CD4-positive, alpha-beta memory T cell (primary cell): Measurements from ENCODE around the gene IQGAP3. TPM values are rescaled to one million over a fixed set of nuclear protein-coding genes. Genes with fewer than 3 reads are reported as not detected.

Experiments
- CTCF ChIA-PET: fragments of 350-600 bp; sonication (Branson Sonifier 250); formaldehyde crosslinking; loops from one replicate; lab custom pipeline; 2021; ENCODE audit warnings: inconsistent platforms; ENCODE audit not compliant: partially characterized antibody; lab: Charles Lee
- POLR2A ChIA-PET: fragments of 350-600 bp; sonication (Branson Sonifier 250); formaldehyde crosslinking; loops from one replicate; lab custom pipeline; 2021; ENCODE audit not compliant: partially characterized antibody; lab: Charles Lee
- DNase-seq, 5 donors: peaks; one replicate each; pipeline versions ENCODE4 v3.0.0 to v3.0.0-alpha.2; 2020 to 2022; ENCODE audit warnings: mixed read lengths in 1 of 5
- H3K27ac ChIP-seq: one replicate; pipeline ENCODE4 v1.7.0; 2013; ENCODE audit warnings: low read depth, low read length
- H3K27me3 ChIP-seq: 2 replicates; pipeline ENCODE4 v1.7.0; 2013; ENCODE audit warnings: mild to moderate bottlenecking, low read length, moderate library complexity; ENCODE audit not compliant: insufficient read depth
- H3K36me3 ChIP-seq: 2 replicates; pipeline ENCODE4 v1.7.0; 2013; ENCODE audit warnings: mild to moderate bottlenecking, low read length, moderate library complexity; ENCODE audit not compliant: insufficient read depth
- H3K4me1 ChIP-seq: 2 replicates; pipeline ENCODE4 v1.7.0; 2013; ENCODE audit warnings: mild to moderate bottlenecking, low read length, moderate library complexity; ENCODE audit not compliant: insufficient read depth
- H3K4me3 ChIP-seq, 2 donors: one replicate each; pipeline ENCODE4 v1.7.0; 2013; ENCODE audit warnings: low read length in 2 of 2, mild to moderate bottlenecking in 1 of 2
- H3K9me3 ChIP-seq, 2 donors: one replicate each; pipeline ENCODE4 v1.7.0; 2013; ENCODE audit warnings: low read length in 2 of 2, control low read depth in 1 of 2; ENCODE audit not compliant: control insufficient read depth in 1 of 2
- H3K27ac Mint-ChIP-seq, 7 donors: one replicate each; pipeline ENCODE4 v1.8.0; 2020 to 2021; ENCODE audit warnings: mixed read lengths in 7 of 7, mild to moderate bottlenecking in 6 of 7, inconsistent platforms in 3 of 7, moderate library complexity in 3 of 7
- H3K27me3 Mint-ChIP-seq, 2 donors: one replicate each; pipeline ENCODE4 v1.8.0; 2020 to 2021; ENCODE audit warnings: mixed read lengths in 2 of 2
- H3K36me3 Mint-ChIP-seq, 2 donors: one replicate each; pipeline ENCODE4 v1.8.0; 2020 to 2021; ENCODE audit warnings: mixed read lengths in 2 of 2, inconsistent platforms in 1 of 2, mild to moderate bottlenecking in 1 of 2
- H3K4me1 Mint-ChIP-seq, 4 donors: one replicate each; pipeline ENCODE4 v1.8.0; 2020 to 2021; ENCODE audit warnings: mixed read lengths in 4 of 4, mild to moderate bottlenecking in 1 of 4
- H3K4me3 Mint-ChIP-seq, 8 donors: one replicate each; pipeline ENCODE4 v1.8.0; 2020 to 2021; ENCODE audit warnings: mixed read lengths in 8 of 8, mild to moderate bottlenecking in 7 of 8, moderate library complexity in 6 of 8, inconsistent platforms in 3 of 8
- H3K9me3 Mint-ChIP-seq, 8 donors: one replicate each; pipeline ENCODE4 v1.8.0; 2020 to 2021; ENCODE audit warnings: mixed read lengths in 8 of 8, mild to moderate bottlenecking in 5 of 8, inconsistent platforms in 3 of 8, moderate library complexity in 1 of 8
- intact Hi-C: fragments of 100-400 bp; cut with micrococcal nuclease; formaldehyde crosslinking; loops from one replicate; pipeline ENCODE4 v1.15.1; 2023
- polyA plus RNA-seq, 2 donors: library from polyadenylated mRNA; unstranded; fragments of 300-500 nt; fragmentation: Illumina TruSeq; gene quantifications; one replicate each; pipeline ENCODE4 v1.2.3, GENCODE V29; 2021
- total RNA-seq, 2 experiments: library from RNA; stranded (reverse); gene quantifications; one replicate each; pipeline ENCODE4 v1.2.3, GENCODE V29; 2021

IQGAP3 gene, protein sequence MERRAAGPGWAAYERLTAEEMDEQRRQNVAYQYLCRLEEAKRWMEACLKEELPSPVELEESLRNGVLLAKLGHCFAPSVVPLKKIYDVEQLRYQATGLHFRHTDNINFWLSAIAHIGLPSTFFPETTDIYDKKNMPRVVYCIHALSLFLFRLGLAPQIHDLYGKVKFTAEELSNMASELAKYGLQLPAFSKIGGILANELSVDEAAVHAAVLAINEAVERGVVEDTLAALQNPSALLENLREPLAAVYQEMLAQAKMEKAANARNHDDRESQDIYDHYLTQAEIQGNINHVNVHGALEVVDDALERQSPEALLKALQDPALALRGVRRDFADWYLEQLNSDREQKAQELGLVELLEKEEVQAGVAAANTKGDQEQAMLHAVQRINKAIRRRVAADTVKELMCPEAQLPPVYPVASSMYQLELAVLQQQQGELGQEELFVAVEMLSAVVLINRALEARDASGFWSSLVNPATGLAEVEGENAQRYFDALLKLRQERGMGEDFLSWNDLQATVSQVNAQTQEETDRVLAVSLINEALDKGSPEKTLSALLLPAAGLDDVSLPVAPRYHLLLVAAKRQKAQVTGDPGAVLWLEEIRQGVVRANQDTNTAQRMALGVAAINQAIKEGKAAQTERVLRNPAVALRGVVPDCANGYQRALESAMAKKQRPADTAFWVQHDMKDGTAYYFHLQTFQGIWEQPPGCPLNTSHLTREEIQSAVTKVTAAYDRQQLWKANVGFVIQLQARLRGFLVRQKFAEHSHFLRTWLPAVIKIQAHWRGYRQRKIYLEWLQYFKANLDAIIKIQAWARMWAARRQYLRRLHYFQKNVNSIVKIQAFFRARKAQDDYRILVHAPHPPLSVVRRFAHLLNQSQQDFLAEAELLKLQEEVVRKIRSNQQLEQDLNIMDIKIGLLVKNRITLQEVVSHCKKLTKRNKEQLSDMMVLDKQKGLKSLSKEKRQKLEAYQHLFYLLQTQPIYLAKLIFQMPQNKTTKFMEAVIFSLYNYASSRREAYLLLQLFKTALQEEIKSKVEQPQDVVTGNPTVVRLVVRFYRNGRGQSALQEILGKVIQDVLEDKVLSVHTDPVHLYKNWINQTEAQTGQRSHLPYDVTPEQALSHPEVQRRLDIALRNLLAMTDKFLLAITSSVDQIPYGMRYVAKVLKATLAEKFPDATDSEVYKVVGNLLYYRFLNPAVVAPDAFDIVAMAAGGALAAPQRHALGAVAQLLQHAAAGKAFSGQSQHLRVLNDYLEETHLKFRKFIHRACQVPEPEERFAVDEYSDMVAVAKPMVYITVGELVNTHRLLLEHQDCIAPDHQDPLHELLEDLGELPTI (N-terminal part only)
- not detected for total RNA-seq
- polyA plus RNA-seq = not detected

GRCh38 chr1:156571919-156572662 is at the start of gene IQGAP3:
Gene IQGAP3, minus strand, starts transcription at chr1:156572565. Its CDS starts 36 bp downstream, at chr1:156572529.
- DNase-seq = peak; percentile 61 to 81 (median 70)
- peak within 1 kb of the TSS; percentile 76 to 91 (median 84) for H3K4me3 Mint-ChIP-seq
- peaks cover 3 to 14% (median 11%) of the 10 kb centered on the region in 4 donors for H3K4me1 Mint-ChIP-seq
- peak within 1 kb of the TSS in 1 of 2 donors; percentile 13 for H3K4me3 ChIP-seq
- no peaks in the 10 kb centered on the region for H3K9me3 ChIP-seq
- intact Hi-C loops = loop anchor here (1.0 kb wide), 1 partner anchor 67 kb away; no protein-coding TSS in a partner anchor
- ChIA-PET CTCF (interaction anchor here (1.0 to 2.2 kb wide), 5 partner anchors 9 to 91 kb away, joined by 3 to 8 read pairs (median 5); no protein-coding TSS in a partner anchor), POLR2A (interaction anchor here (1.1 to 1.9 kb wide), 3 partner anchors 67 to 81 kb away, joined by 3 to 10 read pairs (median 5); partner anchors contain the start of gene MEF2D)
- H3K27me3 Mint-ChIP-seq = peaks cover 27 to 38% of the 10 kb centered on the region in 2 donors
- H3K36me3 ChIP-seq = no peaks in the 10 kb centered on the region
- peak within 1 kb of the TSS in 5 of 7 donors; percentile 4 to 85 (median 43) for H3K27ac Mint-ChIP-seq
- H3K36me3 Mint-ChIP-seq = no peaks in the 10 kb centered on the region
- H3K27ac ChIP-seq = no peak within 1 kb of the TSS
- H3K4me1 ChIP-seq = peaks cover 11% of the 10 kb centered on the region
- H3K9me3 Mint-ChIP-seq = peaks cover 0 to 3% (median 0%) of the 10 kb centered on the region in 8 donors
- peaks cover 9% of the 10 kb centered on the region for H3K27me3 ChIP-seq

DNA sequence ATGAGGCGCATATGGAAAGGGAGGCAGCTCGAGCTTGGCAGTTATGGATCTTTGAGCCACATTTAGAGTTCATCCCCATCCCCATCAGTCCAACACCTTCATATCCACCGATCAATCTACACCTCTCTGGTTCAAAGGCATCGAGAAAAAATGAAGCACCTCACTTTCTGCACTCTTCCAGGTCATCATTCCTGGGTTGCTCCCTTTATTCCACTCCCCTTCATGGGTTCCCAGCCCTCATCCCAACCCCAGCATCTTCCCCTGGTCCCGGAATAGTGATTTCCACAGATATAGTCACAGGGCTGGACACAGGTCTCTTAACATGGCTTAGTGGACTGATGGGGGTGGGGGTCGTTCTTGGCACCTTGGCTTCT is 47.2 kb upstream of the IQGAP3 start:
- ChIA-PET CTCF (interaction anchor here (1.0 to 1.6 kb wide), 4 partner anchors 10 to 86 kb away, joined by 3 to 5 read pairs (median 3); partner anchors contain the start of gene CRABP2), POLR2A (interaction anchor here (0.5 kb wide), 1 partner anchor 224 kb away, joined by 3 read pairs; no protein-coding TSS in a partner anchor)
- intact Hi-C loops = no loop called here
- Histone ChIP-seq H3K27ac (no peak overlapping the region), H3K4me1 (peaks cover 9% of the 10 kb centered on the region), H3K4me3 (no peak overlapping the region), H3K36me3 (no peaks in the 10 kb centered on the region), H3K27me3 (peaks cover 27% of the 10 kb centered on the region), H3K9me3 (no peaks in the 10 kb centered on the region)
- Mint-ChIP-seq H3K27ac (no peak overlapping the region), H3K27me3 (peaks cover 31 to 53% of the 10 kb centered on the region in 2 donors), H3K4me3 (no peak overlapping the region), H3K36me3 (no peaks in the 10 kb centered on the region), H3K4me1 (peaks cover 1 to 7% (median 4%) of the 10 kb centered on the region in 4 donors), H3K9me3 (peaks cover 0 to 2% (median 0%) of the 10 kb centered on the region in 8 donors)
- DNase-seq = no peak

DNA sequence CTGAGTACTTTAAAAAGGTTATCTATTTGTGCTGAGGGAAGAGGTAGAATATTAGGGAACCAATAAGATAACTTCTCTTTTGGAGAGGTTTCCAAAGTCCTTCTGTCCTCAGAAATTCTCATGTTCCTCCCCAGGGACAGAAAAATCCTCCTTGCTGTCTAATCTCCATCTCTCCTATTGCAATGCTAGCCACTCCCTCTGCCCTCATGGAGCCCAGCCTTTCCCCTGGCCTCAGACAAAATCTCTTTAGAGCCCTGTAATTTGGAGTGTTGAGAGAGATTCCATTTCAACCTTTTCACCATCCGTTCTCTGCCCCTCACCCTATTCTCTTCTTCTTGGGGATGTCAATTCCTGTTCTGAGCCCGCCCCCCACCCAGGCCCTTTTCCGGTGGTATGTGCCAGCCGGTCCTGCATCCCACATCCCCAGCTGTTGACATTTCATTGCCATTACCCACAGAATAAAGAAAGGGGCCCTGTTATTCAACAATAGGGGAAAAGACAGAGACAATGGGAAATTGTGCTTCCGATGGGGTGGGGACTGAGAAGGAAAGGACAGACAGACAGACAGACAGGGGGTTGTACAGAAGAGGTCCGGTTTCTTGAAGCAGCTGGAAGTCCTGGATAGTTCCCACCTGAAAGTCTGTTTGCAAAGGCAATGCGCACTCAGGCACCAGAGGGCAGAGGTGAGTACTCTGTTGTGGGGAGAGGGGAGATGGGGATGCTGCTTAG is 46.7 kb upstream of the IQGAP3 start, which contains the start of gene HAPLN2:
TSS of gene HAPLN2 (plus strand) at position 563 of the 729 bp plus-strand sequence. CDS start 4,076 bp downstream, outside the sequence.
- Histone ChIP-seq H3K9me3 (no peaks in the 10 kb centered on the region), H3K27ac (no peak within 1 kb of the TSS), H3K4me3 (no peak within 1 kb of the TSS), H3K4me1 (peaks cover 4% of the 10 kb centered on the region), H3K36me3 (no peaks in the 10 kb centered on the region), H3K27me3 (peaks cover 23% of the 10 kb centered on the region)
- CTCF ChIA-PET = interaction anchor here (1.4 to 1.6 kb wide), 3 partner anchors 11 to 87 kb away, joined by 3 to 5 read pairs (median 3); partner anchors contain the start of gene CRABP2
- Mint-ChIP-seq H3K27me3 (peaks cover 29 to 52% of the 10 kb centered on the region in 2 donors), H3K4me3 (no peak within 1 kb of the TSS), H3K27ac (no peak within 1 kb of the TSS), H3K4me1 (peaks cover 0 to 7% (median 2%) of the 10 kb centered on the region in 4 donors), H3K9me3 (peaks cover 0 to 2% (median 0%) of the 10 kb centered on the region in 8 donors), H3K36me3 (no peaks in the 10 kb centered on the region)
- intact Hi-C loops = no loop called here
- POLR2A ChIA-PET = interaction anchor here (0.5 kb wide), 1 partner anchor 224 kb away, joined by 3 read pairs; no protein-coding TSS in a partner anchor
- DNase-seq = no peak

DNA sequence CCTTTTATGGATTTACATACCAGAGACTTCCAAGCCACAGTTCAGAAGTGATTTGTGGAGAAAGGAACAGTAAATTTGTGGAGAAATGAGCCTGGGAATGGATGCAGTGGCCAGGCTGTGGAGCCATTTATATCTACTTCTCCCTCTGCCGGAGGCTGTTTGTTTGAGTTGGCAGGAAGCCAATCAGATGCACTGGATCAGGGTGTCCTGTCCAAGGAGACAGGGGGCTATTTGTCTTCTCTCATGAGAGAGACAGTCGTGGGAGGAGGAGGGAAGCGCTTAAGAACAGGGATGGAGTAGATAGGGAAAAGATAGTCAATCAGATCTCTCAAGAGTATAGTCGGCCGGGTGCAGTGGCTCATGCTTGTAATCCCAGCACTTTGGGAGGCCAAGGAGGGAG is 44.1 kb upstream of the IQGAP3 start:
- intact Hi-C loops = no loop called here
- H3K27ac Mint-ChIP-seq = no peak overlapping the region
- Histone ChIP-seq H3K27ac (no peak overlapping the region), H3K4me3 (no peak overlapping the region), H3K36me3 (no peaks in the 10 kb centered on the region), H3K9me3 (no peaks in the 10 kb centered on the region), H3K4me1 (no peaks in the 10 kb centered on the region), H3K27me3 (peaks cover 14% of the 10 kb centered on the region)
- DNase-seq = no peak
- no peaks in the 10 kb centered on the region for H3K36me3 Mint-ChIP-seq
- H3K9me3 Mint-ChIP-seq = no peaks in the 10 kb centered on the region
- peaks cover 29 to 46% of the 10 kb centered on the region in 2 donors for H3K27me3 Mint-ChIP-seq
- POLR2A ChIA-PET = no interaction called here
- no peak overlapping the region for H3K4me3 Mint-ChIP-seq
- CTCF ChIA-PET = interaction anchor here (1.2 to 1.8 kb wide), 3 partner anchors 8 to 161 kb away, joined by 4 to 5 read pairs (median 4); no protein-coding TSS in a partner anchor
- H3K4me1 Mint-ChIP-seq = no peaks in the 10 kb centered on the region

DNA sequence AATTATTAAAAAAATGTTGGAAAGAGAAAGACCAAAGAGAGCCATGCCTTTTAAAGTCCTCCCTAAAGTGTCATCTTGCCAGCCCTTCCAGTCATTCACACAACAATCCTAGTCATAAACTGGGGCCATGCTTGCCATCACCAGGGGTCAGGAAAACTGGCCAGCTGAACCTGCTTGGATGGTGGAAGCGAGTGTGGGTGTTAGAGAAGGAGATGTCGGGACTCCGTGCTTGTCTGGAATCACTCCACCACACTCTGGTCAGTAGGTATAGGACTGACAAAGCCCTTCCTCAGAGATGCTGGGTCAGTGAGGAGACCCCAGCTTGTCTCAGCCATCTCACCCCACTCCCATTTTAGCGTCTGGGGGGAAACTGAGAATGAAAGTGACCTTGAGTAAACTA is 43.6 kb upstream of the IQGAP3 start:
- H3K27ac Mint-ChIP-seq = no peak overlapping the region
- Histone ChIP-seq H3K36me3 (no peaks in the 10 kb centered on the region), H3K4me3 (no peak overlapping the region), H3K27me3 (peaks cover 14% of the 10 kb centered on the region), H3K27ac (no peak overlapping the region), H3K9me3 (no peaks in the 10 kb centered on the region), H3K4me1 (no peaks in the 10 kb centered on the region)
- H3K36me3 Mint-ChIP-seq = no peaks in the 10 kb centered on the region
- POLR2A ChIA-PET = no interaction called here
- H3K4me1 Mint-ChIP-seq = no peaks in the 10 kb centered on the region
- CTCF ChIA-PET = interaction anchor here (0.6 to 0.8 kb wide), 2 partner anchors 10 to 402 kb away, joined by 3 read pairs; no protein-coding TSS in a partner anchor
- DNase-seq = no peak
- peaks cover 30 to 46% of the 10 kb centered on the region in 2 donors for H3K27me3 Mint-ChIP-seq
- H3K4me3 Mint-ChIP-seq = no peak overlapping the region
- intact Hi-C loops = no loop called here
- no peaks in the 10 kb centered on the region for H3K9me3 Mint-ChIP-seq
